Measurements from ENCODE around the gene APOOL.
"Not testable (repeated sequence)": the region's sequence is repeated elsewhere in the genome, so short reads cannot be mapped to it uniquely, and the experiment has no call there.

APOOL gene

GRCh38 chrX:85001344-85001743, 2.3 kb upstream of the APOOL start:
- no peaks in the 10 kb centered on the region for H3K4me1 ChIP-seq (ENCODE audit: insufficient read depth, poor library complexity, severe bottlenecking)
- no peaks in the 10 kb centered on the region for H3K27me3 ChIP-seq (ENCODE audit: insufficient read depth, poor library complexity, severe bottlenecking)
- H3K9me3 ChIP-seq (ENCODE audit: severe bottlenecking): no peaks in the 10 kb centered on the region
- ATAC-seq (ENCODE audit: low read depth) (no peak), DNase-seq (ENCODE audit: low spot score) (no peak)
- no peaks in the 10 kb centered on the region; the same call in 1 of the 2 replicates for H3K36me3 ChIP-seq (ENCODE audit: low read depth)
- no peak for TF ChIP-seq CTCF (IDR thresholded peaks at IDR 0.05; ENCODE audit: poor library complexity, severe bottlenecking)
- no peak overlapping the region for H3K4me3 ChIP-seq (ENCODE audit: severe bottlenecking)
- no peak overlapping the region for H3K27ac ChIP-seq (ENCODE audit: poor library complexity, severe bottlenecking)

- Histone ChIP-seq H3K4me1 (ENCODE audit: insufficient read depth, poor library complexity, severe bottlenecking) (no peaks in the 10 kb centered on the region), H3K27ac (ENCODE audit: poor library complexity, severe bottlenecking) (no peak overlapping the region), H3K27me3 (ENCODE audit: insufficient read depth, poor library complexity, severe bottlenecking) (no peaks in the 10 kb centered on the region), H3K36me3 (ENCODE audit: low read depth) (no peaks in the 10 kb centered on the region; the same call in 1 of the 2 replicates), H3K4me3 (ENCODE audit: severe bottlenecking) (peak overlapping the region; percentile 79), H3K9me3 (ENCODE audit: severe bottlenecking) (no peaks in the 10 kb centered on the region)
- TF ChIP-seq CTCF (IDR thresholded peaks at IDR 0.05; ENCODE audit: poor library complexity, severe bottlenecking): no peak
- peak; percentile 52; the same call in 2 of the 3 replicates for ATAC-seq (ENCODE audit: low read depth)
- DNase-seq (ENCODE audit: low spot score): no peak
Measured at GRCh38 chrX:85004255-85004654, 578 bp downstream of the APOOL start.

GRCh38 chrX:85012098-85012497, 8.4 kb downstream of the APOOL start:
- no peak overlapping the region for H3K27ac ChIP-seq (ENCODE audit: poor library complexity, severe bottlenecking)
- no peaks in the 10 kb centered on the region for H3K36me3 ChIP-seq (ENCODE audit: low read depth)
- no peak overlapping the region for H3K4me3 ChIP-seq (ENCODE audit: severe bottlenecking)
- H3K9me3 ChIP-seq (ENCODE audit: severe bottlenecking): no peaks in the 10 kb centered on the region
- no peaks in the 10 kb centered on the region for H3K4me1 ChIP-seq (ENCODE audit: insufficient read depth, poor library complexity, severe bottlenecking)
- ATAC-seq (ENCODE audit: low read depth) (no peak), DNase-seq (ENCODE audit: low spot score) (no peak)
- no peaks in the 10 kb centered on the region for H3K27me3 ChIP-seq (ENCODE audit: insufficient read depth, poor library complexity, severe bottlenecking)
- no peak for TF ChIP-seq CTCF (IDR thresholded peaks at IDR 0.05; ENCODE audit: poor library complexity, severe bottlenecking)

- H3K9me3 ChIP-seq (ENCODE audit: severe bottlenecking); H3K27ac ChIP-seq (ENCODE audit: poor library complexity, severe bottlenecking); H3K27me3 ChIP-seq (ENCODE audit: insufficient read depth, poor library complexity, severe bottlenecking); H3K36me3 ChIP-seq (ENCODE audit: low read depth); ATAC-seq (ENCODE audit: low read depth); H3K4me1 ChIP-seq (ENCODE audit: insufficient read depth, poor library complexity, severe bottlenecking); DNase-seq (ENCODE audit: low spot score); H3K4me3 ChIP-seq (ENCODE audit: severe bottlenecking): not testable (repeated sequence)
Measured at GRCh38 chrX:85015351-85015750, 11.7 kb downstream of the APOOL start.

- no peak for DNase-seq (ENCODE audit: low spot score)
- no peak for TF ChIP-seq CTCF (IDR thresholded peaks at IDR 0.05; ENCODE audit: poor library complexity, severe bottlenecking)
- H3K4me3 ChIP-seq (ENCODE audit: severe bottlenecking): no peak overlapping the region
- no peaks in the 10 kb centered on the region for H3K36me3 ChIP-seq (ENCODE audit: low read depth)
- no peaks in the 10 kb centered on the region for H3K4me1 ChIP-seq (ENCODE audit: insufficient read depth, poor library complexity, severe bottlenecking)
- ATAC-seq (ENCODE audit: low read depth): no peak
- no peak overlapping the region for H3K27ac ChIP-seq (ENCODE audit: poor library complexity, severe bottlenecking)
- no peaks in the 10 kb centered on the region for H3K27me3 ChIP-seq (ENCODE audit: insufficient read depth, poor library complexity, severe bottlenecking)
- H3K9me3 ChIP-seq (ENCODE audit: severe bottlenecking): no peaks in the 10 kb centered on the region
Measured at GRCh38 chrX:85017721-85018120, 14.0 kb downstream of the APOOL start.

All from RWPE2 (cell line).